GM12891 (cell line): ENCODE results near the gene SGO2.

Experiments used
- POLR2A ChIP-seq: IDR thresholded peaks from 2 replicates; pipeline ENCODE4 v1.6.1; 2011; ENCODE audit warnings: low read depth, low read length, control low read depth
- POLR2AphosphoS5 ChIP-seq: IDR thresholded peaks from 2 replicates; pipeline ENCODE4 v1.6.1; 2011; ENCODE audit warnings: low read depth, low read length, control low read depth

DNA sequence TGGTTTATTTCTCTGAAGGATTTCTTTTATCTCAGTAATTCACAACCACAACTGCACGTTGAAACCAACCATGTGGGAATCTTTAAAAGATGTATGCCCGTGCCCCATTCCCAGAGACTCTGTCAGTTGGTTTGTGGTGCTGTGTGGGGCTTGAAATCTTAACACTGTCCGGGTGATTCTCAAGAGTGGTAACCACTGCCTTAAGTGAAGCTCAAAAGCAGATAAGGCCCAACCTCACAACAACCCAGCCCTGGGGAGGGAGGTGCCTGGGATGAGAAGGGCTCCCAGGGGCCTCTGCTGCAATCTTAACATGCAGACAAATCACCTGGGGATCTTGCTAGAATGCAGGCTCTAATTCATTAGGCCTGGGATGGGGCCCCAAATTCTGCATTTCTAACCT, 73.2 kb downstream of the SGO2 start:
- no peak for TF ChIP-seq POLR2AphosphoS5
- no peak for TF ChIP-seq POLR2A
